RPMI7951 (cell line): ENCODE data around the gene THOC3. TPM values are rescaled to one million over a fixed set of nuclear protein-coding genes. Genes with fewer than 3 reads are reported as not detected.
"Not testable (repeated sequence)": the region's sequence is repeated elsewhere in the genome, so short reads cannot be mapped to it uniquely, and the experiment has no call there.

Experiments used
- DNase-seq: peaks from one replicate; pipeline ENCODE4 v3.0.0-alpha.2; 2012; ENCODE audit warnings: low read depth
- total RNA-seq: library from RNA; depleted of rRNA; stranded (reverse); fragments of >200 nt; shearing (Covaris generic); gene quantifications from 2 replicates; pipeline ENCODE4 v1.2.3, GENCODE V29; 2014; rRNA removed

The THOC3 gene, protein sequence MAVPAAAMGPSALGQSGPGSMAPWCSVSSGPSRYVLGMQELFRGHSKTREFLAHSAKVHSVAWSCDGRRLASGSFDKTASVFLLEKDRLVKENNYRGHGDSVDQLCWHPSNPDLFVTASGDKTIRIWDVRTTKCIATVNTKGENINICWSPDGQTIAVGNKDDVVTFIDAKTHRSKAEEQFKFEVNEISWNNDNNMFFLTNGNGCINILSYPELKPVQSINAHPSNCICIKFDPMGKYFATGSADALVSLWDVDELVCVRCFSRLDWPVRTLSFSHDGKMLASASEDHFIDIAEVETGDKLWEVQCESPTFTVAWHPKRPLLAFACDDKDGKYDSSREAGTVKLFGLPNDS
- total RNA-seq: 45.2 and 55.5 TPM in 2 replicates

DNA sequence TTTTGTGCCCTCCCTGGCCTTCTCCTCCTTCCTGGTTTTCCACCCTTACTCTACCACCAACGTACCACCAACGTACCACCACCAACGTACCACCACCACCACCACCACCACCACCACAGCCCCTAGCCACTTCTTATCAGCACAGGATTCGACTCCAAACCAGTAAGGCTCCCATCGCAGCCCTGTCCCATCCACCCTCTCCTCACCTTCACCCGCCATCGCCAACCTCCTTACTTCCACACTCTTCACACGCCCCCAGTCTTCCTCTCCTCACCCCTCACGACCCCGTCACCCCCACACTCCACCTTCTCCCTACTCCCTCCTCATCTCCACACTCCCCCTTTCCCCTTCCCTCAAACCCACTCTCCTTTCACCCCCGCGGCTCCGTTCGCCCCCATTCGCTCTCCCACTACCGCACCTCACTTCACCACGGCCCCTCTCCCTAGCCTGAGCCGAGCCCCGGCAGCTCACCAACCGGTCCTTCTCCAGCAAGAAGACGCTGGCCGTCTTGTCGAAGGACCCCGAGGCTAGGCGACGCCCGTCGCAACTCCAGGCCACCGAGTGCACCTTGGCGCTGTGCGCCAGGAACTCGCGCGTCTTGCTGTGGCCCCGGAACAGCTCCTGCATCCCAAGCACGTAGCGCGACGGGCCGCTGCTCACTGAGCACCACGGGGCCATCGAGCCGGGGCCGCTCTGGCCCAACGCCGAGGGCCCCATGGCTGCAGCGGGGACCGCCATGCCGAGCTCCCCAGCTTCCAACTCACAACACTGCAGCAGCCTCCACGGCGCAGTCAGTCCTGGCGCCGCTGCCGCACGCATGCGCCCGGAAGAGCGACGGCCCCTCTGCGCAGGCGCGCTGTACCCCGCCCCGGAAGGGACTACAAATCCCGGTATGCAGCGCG, at the start of gene THOC3:
TSS of gene THOC3 (minus strand) at position 845 of the 902 bp plus-strand sequence. CDS start at position 738, 107 bp downstream.
- peak; percentile 67 for DNase-seq

GRCh38 chr5:176017324-176017723, 49.2 kb upstream of the THOC3 start:
- not testable (repeated sequence) for DNase-seq

DNA sequence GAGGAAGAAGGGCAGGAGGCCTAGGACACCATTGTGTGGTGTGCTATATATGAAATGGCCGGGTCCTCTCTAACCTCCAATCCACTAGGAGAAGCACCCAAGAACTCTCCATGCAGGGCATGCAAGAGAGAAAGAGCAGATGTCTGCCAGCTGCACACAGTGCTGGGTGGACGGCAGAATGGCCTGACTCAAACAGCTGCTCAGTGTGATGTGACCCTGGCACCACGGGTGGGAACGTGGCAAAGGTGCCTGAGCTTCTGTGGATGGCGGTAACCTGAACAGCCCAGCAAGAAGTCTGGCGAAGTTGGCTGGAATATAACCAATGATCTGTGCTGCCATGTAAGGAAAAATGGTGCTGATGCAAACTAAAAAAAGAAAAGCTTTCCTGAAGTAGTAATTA, 46.2 kb upstream of the THOC3 start:
- DNase-seq: not testable (repeated sequence)

- DNase-seq: not testable (repeated sequence)
Observed at GRCh38 chr5:176011088-176011487, 43.0 kb upstream of the THOC3 start.

GRCh38 chr5:176010202-176010601, 42.1 kb upstream of the THOC3 start:
- not testable (repeated sequence) for DNase-seq

GRCh38 chr5:176007220-176007619, 39.1 kb upstream of the THOC3 start:
- DNase-seq: not testable (repeated sequence)

GRCh38 chr5:176006819-176007218, 38.7 kb upstream of the THOC3 start:
- DNase-seq: not testable (repeated sequence)

GRCh38 chr5:175997979-175998378, 29.9 kb upstream of the THOC3 start:
- not testable (repeated sequence) for DNase-seq

DNA sequence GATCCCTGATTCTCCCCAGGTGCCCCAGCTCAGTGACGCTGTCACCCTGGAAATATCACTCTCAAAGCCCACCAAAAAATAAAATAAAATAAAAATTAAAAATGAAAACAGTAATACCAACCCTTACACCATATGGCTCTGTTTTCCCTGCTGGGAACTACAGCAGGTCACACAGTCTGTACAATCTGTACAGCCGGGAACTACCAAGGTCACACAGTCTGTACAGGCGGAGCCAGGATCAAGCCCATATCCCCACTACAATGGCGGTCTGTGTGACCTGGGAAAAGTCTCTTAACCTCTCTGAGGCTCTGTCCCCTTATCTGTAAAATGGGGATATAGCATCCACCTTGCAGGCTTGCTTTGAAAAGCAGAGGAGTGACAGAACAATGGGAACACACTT, 29.4 kb upstream of the THOC3 start:
- not testable (repeated sequence) for DNase-seq

DNA sequence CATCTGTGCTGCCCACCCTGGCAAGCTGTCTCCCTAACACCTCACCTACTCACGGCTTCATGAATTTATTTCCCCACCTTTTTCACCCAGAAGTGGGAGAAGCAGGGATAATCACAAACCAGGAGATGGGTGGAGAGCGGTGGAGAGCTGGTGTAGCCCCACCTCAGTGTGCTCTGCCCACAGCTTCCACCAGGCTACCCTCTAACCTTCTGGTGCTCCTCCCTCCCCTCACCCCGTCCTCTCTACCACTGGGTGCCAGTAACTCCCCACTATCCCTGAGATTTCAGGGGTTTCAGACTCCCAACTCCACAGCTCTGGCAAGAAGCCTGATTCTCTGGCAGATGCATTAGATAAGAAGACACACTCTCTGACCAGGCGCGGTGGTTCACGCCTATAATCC, 28.7 kb upstream of the THOC3 start:
- not testable (repeated sequence) for DNase-seq

- DNase-seq: not testable (repeated sequence)
Observed at GRCh38 chr5:175995506-175995905, 27.4 kb upstream of the THOC3 start.

GRCh38 chr5:175979371-175979995, 11.4 kb upstream of the THOC3 start:
- not testable (repeated sequence) for DNase-seq

- DNase-seq: not testable (repeated sequence)
Observed at GRCh38 chr5:175968381-175968780, 266 bp upstream of the THOC3 start.

DNA sequence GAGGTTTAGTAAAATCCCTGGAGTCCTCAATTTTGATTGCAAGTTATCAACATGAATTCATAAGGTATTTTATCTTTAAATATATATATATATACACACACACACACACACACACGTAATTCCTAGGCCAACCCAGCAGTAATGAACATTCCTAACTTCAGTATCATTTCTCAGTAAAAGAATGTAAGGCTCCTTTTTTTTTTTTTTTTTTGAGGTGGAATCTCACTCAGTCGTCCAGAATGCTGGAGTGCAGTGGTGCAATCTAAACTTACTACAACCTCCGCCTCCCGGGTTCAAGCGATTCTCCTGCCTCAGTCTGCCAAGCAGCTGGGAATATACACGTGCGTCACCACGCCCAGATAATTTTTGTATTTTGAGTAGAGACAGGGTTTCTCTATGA, 5.8 kb downstream of the THOC3 start:
- DNase-seq: not testable (repeated sequence)

DNA sequence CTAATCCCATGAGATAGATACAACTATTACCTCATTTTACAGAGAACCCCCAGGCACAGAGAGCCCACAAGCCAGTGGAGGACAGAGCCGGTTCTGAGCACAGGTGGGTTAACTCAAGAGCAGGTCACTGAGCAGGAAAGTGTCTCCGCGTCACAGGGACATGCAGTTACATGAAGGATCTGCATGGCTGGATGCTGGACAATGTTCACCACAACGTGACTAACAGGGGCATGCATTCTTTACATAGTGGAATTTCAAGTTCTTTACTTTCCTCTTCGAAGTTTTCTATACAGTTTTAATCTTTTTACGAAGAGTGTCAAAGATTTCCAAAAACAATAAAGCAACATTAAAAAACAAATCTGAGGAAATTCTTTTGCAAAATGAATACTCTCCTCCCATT, 7.9 kb downstream of the THOC3 start:
- DNase-seq: not testable (repeated sequence)

DNA sequence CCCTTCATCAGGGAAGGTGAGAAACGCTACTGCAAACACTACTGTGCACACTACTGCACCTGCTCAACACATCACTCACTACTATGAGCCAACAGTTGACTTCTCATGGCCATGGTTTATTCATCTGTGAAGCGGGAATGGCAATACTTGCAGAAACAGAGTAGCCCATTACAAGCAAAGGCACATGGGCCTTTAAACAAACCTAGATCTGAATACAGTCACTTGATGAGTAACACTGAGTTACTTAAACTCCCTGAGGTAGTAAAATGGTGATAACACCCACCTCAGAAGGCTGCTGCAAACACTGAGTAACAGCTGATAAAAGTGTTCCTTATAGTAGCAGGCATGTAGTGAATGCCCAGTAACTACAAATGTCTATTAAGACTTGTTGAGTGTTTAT, 9.6 kb downstream of the THOC3 start:
- not testable (repeated sequence) for DNase-seq

- DNase-seq: not testable (repeated sequence)
Observed at GRCh38 chr5:175954107-175954506, 14.0 kb downstream of the THOC3 start.

DNA sequence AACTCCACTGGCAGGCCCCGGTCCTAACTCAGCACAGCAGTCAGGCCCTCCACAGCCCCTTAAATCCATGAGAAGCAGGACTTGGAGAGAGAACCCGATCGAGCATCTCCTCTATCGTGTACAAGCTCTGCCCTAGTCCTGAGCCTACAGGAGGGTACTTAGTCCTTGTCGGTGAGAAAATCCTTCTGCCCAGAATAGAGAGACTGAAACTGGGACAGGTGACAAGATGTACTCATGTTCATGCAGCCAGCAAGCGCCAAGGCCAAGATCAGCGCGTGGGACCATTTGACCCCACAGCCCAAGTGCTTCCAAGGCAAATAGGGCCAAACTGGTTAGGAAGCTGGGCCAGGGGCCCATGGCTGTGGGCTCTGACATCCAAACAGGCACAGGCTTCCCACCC, 15.3 kb downstream of the THOC3 start:
- DNase-seq: not testable (repeated sequence)

DNA sequence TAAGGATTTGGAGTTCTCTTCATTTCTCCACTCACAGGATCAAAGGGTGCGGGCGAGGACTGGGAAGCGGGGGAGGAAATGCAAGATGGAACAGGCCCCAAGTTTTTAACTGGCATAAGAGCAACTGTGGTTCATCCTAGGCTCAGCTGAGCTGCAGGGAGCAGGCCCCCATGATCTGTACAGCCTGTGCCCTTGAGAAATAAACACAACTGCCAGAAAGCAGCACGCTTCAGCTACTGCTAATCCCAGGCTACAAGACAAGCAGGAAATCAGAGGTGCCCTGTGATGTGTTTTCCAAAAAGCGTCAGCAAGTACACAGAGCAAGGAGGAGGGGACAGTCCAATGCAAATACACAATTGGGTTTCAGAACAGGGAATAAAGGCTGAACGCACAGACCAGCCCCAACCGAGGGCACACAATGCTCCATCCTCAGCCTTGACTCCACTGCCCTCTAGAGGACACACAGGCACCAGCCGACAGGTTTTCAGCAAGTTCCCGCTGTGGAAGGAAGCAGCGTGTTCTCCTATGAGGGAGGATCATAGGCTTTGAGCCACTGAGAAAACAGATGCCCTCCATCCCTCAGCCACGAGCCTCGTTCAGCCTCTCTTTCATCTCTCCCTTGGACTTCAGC, 16.7 kb downstream of the THOC3 start:
- DNase-seq: not testable (repeated sequence)

- not testable (repeated sequence) for DNase-seq
Observed at GRCh38 chr5:175948329-175949108, 19.6 kb downstream of the THOC3 start.

DNA sequence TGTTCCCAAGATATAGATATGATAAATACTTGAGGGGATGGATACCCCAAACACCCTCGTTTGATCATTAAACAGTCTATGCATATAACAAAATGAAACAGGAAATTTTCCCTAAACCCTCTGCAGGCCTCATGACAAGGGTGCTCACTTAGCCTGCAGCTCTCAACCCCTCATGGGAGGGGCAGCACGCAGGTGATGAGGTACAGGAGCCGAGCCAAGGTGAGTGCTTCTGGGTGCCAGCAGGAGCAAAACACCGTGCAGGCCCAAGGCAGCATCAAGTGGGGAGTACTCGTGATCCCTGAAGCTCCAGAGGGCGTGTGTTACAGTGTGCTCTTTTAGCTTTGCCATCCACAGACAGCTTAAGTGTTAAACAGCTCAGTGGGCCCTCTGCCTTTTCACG, 24.9 kb downstream of the THOC3 start:
- not testable (repeated sequence) for DNase-seq
